ENCODE measurements around the gene STK32B.

The STK32B gene

DNA sequence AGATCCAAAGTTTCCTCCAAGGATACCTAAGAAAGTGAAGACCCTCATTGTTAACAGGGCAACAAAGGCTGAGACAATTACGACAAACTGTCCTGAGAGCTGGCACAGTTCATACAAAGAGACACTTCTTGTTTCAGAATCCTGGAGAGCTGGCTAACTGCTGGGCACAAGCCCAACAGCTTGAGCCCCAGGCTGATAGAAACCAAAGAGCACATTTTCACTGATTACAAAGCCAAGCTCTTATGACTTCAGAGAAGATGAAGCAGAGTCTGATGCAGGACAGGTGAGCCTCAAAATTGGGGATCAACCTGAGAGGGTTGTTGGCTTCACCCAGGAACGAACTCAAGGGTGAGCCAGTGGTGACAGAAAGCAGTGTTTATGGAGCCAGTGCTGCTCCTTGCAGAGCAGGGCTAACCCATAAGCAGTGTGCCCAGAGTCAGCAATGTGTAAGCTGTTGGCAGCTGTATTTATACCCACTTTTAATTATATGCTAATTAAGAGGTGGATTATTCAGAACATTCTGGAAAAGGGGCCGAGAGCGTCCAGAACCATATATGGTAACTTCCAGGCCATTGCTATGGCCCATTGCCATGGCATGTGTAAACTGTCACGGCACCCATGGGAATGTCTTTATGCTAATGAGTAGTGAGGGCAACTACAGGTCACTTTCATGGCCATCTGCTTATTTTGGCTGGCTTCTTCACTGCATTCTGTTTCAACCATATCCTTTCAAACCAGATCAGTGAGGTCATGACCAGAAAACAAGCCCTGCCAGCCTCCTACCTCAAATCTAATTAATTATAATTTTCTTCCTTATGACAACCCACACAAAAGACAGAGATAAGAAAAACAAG is 473.4 kb downstream of the STK32B start:
- H3K27ac ChIP-seq (ENCODE audit: low read length) = no peak overlapping the region
- no peaks in the 10 kb centered on the region for H3K9me3 ChIP-seq (ENCODE audit: control insufficient read depth in 1 of 2, low read length in 2 of 2)
- H3K4me1 ChIP-seq (ENCODE audit: control insufficient read depth in 1 of 2, insufficient read depth in 2 of 2, low read length in 2 of 2) = peaks cover 0 to 8% of the 10 kb centered on the region in 2 donors
- H3K27me3 ChIP-seq (ENCODE audit: low read depth, low read length) = no peaks in the 10 kb centered on the region
- H3K4me3 ChIP-seq (ENCODE audit: low read depth in 1 of 2, low read length in 2 of 2) = no peak overlapping the region
- no peaks in the 10 kb centered on the region for H3K36me3 ChIP-seq (ENCODE audit: control insufficient read depth in 1 of 2, insufficient read depth in 2 of 2, low read length in 2 of 2)

DNA sequence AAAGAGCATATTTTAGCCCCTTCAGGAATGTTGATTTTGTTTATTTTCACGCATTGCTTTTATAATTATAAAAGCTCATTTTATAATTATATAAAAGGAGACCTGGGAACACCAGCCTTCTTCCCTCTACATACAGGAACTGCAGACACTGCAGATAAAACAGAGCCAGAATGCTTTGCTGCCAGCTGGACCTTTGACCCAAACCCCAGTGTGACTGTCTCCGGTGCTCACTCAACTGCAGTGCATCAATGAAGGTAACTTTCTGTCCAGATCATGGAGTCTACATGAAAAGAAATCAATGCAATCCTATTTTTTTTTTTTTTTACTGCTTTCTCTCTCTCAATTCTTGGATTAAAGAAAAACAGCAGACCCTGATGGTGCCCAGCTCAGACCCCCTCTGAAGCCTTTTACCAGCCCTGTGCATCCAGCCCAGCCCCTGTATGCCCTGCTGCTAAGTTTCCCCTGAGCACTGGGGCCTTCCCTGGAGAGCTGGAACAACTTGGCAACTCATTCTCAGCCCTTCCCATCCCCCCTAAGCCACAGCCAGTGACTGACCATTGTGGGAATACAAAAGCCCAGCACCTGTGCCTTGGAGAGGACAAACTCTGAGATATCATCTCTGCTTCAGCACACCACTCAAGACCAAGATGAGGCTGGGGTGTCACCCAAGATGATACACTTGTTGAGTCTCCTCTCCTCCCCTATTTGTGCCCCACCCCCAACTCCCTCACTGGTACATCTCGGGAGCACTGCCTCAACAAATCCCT is 475.0 kb downstream of the STK32B start:
- Histone ChIP-seq H3K9me3 (ENCODE audit: control insufficient read depth in 1 of 2, low read length in 2 of 2) (no peaks in the 10 kb centered on the region), H3K36me3 (ENCODE audit: control insufficient read depth in 1 of 2, insufficient read depth in 2 of 2, low read length in 2 of 2) (peaks cover 0 to 2% of the 10 kb centered on the region in 2 donors), H3K27me3 (ENCODE audit: low read depth, low read length) (no peaks in the 10 kb centered on the region), H3K27ac (ENCODE audit: low read length) (no peak overlapping the region), H3K4me3 (ENCODE audit: low read depth in 1 of 2, low read length in 2 of 2) (no peak overlapping the region), H3K4me1 (ENCODE audit: control insufficient read depth in 1 of 2, insufficient read depth in 2 of 2, low read length in 2 of 2) (peaks cover 0 to 8% of the 10 kb centered on the region in 2 donors)

DNA sequence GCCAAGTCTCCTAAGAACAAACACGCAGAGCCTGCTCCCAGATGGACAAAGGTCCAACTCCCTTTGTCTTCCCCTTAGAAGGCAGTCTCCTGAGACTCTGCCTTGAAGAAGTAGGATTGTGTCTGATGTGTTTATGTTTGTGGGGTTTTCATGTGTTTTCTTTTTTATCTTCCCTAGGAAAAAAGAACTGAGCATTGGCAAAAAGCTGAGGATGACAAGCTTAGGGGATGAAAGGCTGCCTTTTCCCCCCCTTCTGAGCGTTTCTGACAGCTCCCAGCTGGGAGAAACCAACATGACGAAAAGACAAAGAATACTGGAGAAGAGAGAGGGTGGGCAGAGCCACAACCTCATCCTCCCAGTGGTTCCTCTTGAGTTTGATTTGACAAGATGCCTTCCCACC is 475.9 kb downstream of the STK32B start:
- Histone ChIP-seq H3K4me3 (ENCODE audit: low read depth in 1 of 2, low read length in 2 of 2) (no peak overlapping the region), H3K27ac (ENCODE audit: low read length) (no peak overlapping the region), H3K9me3 (ENCODE audit: control insufficient read depth in 1 of 2, low read length in 2 of 2) (no peaks in the 10 kb centered on the region), H3K27me3 (ENCODE audit: low read depth, low read length) (no peaks in the 10 kb centered on the region), H3K36me3 (ENCODE audit: control insufficient read depth in 1 of 2, insufficient read depth in 2 of 2, low read length in 2 of 2) (peaks cover 0 to 5% of the 10 kb centered on the region in 2 donors), H3K4me1 (ENCODE audit: control insufficient read depth in 1 of 2, insufficient read depth in 2 of 2, low read length in 2 of 2) (peaks cover 0 to 8% of the 10 kb centered on the region in 2 donors)

DNA sequence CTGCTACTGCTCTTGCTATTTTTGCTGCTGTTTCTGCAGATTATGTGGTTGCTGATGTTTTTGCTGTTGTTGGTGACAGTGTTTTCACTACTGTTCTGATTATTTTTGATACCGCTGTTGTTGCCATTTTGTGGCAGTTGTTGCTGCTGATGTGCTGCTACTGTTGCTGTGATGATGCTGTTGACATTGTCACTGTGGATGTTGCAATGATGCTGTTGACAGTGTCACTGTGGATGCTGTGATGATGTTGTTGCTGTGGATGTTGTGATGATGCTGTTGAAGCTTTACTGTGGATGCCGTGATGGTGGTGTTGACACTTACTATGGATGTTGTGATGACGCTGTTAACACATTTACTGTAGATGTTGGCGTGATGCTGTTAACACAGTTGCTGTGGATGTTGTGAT is 476.8 kb downstream of the STK32B start:
- H3K4me3 ChIP-seq (ENCODE audit: low read depth in 1 of 2, low read length in 2 of 2) = no peak overlapping the region
- H3K27me3 ChIP-seq (ENCODE audit: low read depth, low read length) = no peaks in the 10 kb centered on the region
- H3K4me1 ChIP-seq (ENCODE audit: control insufficient read depth in 1 of 2, insufficient read depth in 2 of 2, low read length in 2 of 2) = peaks cover 0 to 8% of the 10 kb centered on the region in 2 donors
- no peak overlapping the region for H3K27ac ChIP-seq (ENCODE audit: low read length)
- H3K9me3 ChIP-seq (ENCODE audit: control insufficient read depth in 1 of 2, low read length in 2 of 2) = no peaks in the 10 kb centered on the region
- peaks cover 0 to 5% of the 10 kb centered on the region in 2 donors for H3K36me3 ChIP-seq (ENCODE audit: control insufficient read depth in 1 of 2, insufficient read depth in 2 of 2, low read length in 2 of 2)

DNA sequence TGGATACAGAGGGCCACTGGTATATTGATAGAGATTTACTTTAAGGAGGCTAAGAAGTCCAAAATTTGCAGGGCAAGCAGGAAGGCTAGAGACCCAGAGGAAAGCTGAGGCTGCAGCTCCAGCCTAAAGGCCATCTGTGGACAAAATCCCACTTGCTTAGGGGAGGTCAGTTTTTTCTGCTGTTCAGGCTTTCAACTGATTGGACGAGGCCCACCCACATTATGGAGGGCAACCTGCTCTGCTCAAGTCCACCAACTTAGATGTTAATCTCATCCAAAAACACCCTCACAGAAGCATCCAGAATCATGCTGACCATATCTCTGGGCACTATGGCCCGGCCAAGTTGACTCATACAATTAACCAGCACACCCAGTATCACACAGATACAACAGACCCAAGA is 480.8 kb downstream of the STK32B start:
- Histone ChIP-seq H3K36me3 (ENCODE audit: control insufficient read depth in 1 of 2, insufficient read depth in 2 of 2, low read length in 2 of 2) (peaks cover 0 to 11% of the 10 kb centered on the region in 2 donors), H3K4me1 (ENCODE audit: control insufficient read depth in 1 of 2, insufficient read depth in 2 of 2, low read length in 2 of 2) (no peaks in the 10 kb centered on the region), H3K27ac (ENCODE audit: low read length) (no peak overlapping the region), H3K9me3 (ENCODE audit: control insufficient read depth in 1 of 2, low read length in 2 of 2) (peaks cover 0 to 7% of the 10 kb centered on the region in 2 donors), H3K4me3 (ENCODE audit: low read depth in 1 of 2, low read length in 2 of 2) (no peak overlapping the region), H3K27me3 (ENCODE audit: low read depth, low read length) (no peaks in the 10 kb centered on the region)

DNA sequence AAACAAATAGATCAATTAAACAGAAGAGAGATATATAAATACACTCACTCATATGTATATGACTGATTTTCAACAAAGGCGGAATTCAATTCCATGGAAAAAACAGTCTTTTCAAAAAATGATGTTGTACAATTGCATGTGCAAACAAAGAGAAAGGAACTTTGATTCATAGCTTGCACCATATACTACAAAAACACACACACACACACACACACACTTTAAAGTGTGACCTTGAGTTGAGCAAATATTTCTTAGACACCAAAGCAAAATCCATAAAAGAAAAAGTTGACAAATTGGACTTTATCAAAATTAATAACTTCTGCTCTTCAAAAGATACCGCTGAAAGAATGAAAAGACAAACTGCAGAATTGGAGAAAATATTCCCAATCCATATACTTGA is 488.3 kb downstream of the STK32B start:
- Histone ChIP-seq H3K27me3 (ENCODE audit: low read depth, low read length) (no peaks in the 10 kb centered on the region), H3K36me3 (ENCODE audit: control insufficient read depth in 1 of 2, insufficient read depth in 2 of 2, low read length in 2 of 2) (peaks cover 0 to 6% of the 10 kb centered on the region in 2 donors), H3K9me3 (ENCODE audit: control insufficient read depth in 1 of 2, low read length in 2 of 2) (peaks cover 0 to 7% of the 10 kb centered on the region in 2 donors), H3K4me3 (ENCODE audit: low read depth in 1 of 2, low read length in 2 of 2) (no peak overlapping the region), H3K4me1 (ENCODE audit: control insufficient read depth in 1 of 2, insufficient read depth in 2 of 2, low read length in 2 of 2) (no peaks in the 10 kb centered on the region), H3K27ac (ENCODE audit: low read length) (no peak overlapping the region)

DNA sequence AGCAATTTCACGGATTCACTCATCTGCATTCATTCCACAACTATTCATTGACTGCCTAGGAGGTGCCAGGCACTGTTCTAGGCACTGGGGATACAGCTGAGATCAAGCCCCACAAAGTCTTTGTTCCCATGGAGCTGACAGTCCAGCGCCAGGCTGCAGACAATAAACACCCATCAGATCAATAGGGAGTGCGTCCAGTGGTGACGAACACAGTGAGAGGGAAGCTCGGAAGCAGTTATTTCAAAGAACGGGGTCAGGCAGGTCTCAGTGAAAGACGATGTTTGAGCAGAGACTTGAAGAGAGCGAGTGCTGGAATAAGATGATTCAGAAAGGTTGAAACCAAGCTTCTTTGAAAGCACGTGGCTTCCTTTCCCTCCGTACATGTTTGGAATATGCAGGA is 489.9 kb downstream of the STK32B start:
- H3K27me3 ChIP-seq (ENCODE audit: low read depth, low read length) = no peaks in the 10 kb centered on the region
- H3K4me3 ChIP-seq (ENCODE audit: low read depth in 1 of 2, low read length in 2 of 2) = no peak overlapping the region
- no peaks in the 10 kb centered on the region for H3K4me1 ChIP-seq (ENCODE audit: control insufficient read depth in 1 of 2, insufficient read depth in 2 of 2, low read length in 2 of 2)
- no peaks in the 10 kb centered on the region for H3K9me3 ChIP-seq (ENCODE audit: control insufficient read depth in 1 of 2, low read length in 2 of 2)
- H3K36me3 ChIP-seq (ENCODE audit: control insufficient read depth in 1 of 2, insufficient read depth in 2 of 2, low read length in 2 of 2) = no peaks in the 10 kb centered on the region
- no peak overlapping the region for H3K27ac ChIP-seq (ENCODE audit: low read length)

DNA sequence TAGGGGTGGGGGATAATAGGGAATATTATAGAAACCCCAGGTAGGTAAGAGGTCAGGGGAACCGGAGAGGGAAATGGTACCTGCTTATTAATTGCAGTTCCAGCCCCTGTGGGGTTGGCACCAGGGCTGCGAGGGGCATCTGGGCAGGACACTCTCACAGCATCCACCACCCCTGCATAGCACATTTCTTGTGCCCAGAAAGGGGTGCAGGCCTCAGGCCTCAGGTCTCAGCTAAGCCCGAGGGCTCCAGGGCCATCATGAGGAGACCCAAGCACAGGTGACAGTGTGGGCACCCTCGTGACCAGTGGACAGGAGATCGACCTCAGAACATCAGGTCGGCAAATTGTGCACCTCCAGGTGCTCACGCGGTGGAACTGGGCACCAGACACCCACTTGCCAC is 492.4 kb downstream of the STK32B start:
- H3K27ac ChIP-seq (ENCODE audit: low read length) = no peak overlapping the region
- no peak overlapping the region for H3K4me3 ChIP-seq (ENCODE audit: low read depth in 1 of 2, low read length in 2 of 2)
- H3K36me3 ChIP-seq (ENCODE audit: control insufficient read depth in 1 of 2, insufficient read depth in 2 of 2, low read length in 2 of 2) = peaks cover 0 to 13% of the 10 kb centered on the region in 2 donors
- H3K9me3 ChIP-seq (ENCODE audit: control insufficient read depth in 1 of 2, low read length in 2 of 2) = peaks cover 0 to 6% of the 10 kb centered on the region in 2 donors
- H3K4me1 ChIP-seq (ENCODE audit: control insufficient read depth in 1 of 2, insufficient read depth in 2 of 2, low read length in 2 of 2) = no peaks in the 10 kb centered on the region
- no peaks in the 10 kb centered on the region for H3K27me3 ChIP-seq (ENCODE audit: low read depth, low read length)

DNA sequence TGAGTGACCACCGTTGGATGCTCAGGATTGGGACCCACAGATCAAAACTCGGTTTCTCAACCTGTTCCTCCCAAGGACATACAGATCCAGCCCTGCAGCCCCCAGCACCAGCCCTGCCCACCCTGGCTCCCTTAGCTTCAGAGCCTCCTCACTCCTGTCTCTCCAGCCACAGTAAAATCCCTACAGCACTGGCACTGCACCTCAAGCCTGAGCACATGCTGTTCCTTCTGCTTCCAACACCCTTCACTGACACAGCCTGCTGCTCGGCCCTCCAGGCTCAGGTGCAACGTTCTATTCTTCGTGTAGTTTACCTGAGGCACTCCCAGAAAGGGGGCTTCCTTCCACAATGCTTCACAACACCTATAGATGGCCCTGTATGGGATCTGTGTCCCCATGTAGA is 493.5 kb downstream of the STK32B start:
- peaks cover 0 to 18% of the 10 kb centered on the region in 2 donors for H3K36me3 ChIP-seq (ENCODE audit: control insufficient read depth in 1 of 2, insufficient read depth in 2 of 2, low read length in 2 of 2)
- no peak overlapping the region for H3K4me3 ChIP-seq (ENCODE audit: low read depth in 1 of 2, low read length in 2 of 2)
- H3K27ac ChIP-seq (ENCODE audit: low read length) = no peak overlapping the region
- H3K27me3 ChIP-seq (ENCODE audit: low read depth, low read length) = no peaks in the 10 kb centered on the region
- H3K4me1 ChIP-seq (ENCODE audit: control insufficient read depth in 1 of 2, insufficient read depth in 2 of 2, low read length in 2 of 2) = no peaks in the 10 kb centered on the region
- peaks cover 0 to 6% of the 10 kb centered on the region in 2 donors for H3K9me3 ChIP-seq (ENCODE audit: control insufficient read depth in 1 of 2, low read length in 2 of 2)

DNA sequence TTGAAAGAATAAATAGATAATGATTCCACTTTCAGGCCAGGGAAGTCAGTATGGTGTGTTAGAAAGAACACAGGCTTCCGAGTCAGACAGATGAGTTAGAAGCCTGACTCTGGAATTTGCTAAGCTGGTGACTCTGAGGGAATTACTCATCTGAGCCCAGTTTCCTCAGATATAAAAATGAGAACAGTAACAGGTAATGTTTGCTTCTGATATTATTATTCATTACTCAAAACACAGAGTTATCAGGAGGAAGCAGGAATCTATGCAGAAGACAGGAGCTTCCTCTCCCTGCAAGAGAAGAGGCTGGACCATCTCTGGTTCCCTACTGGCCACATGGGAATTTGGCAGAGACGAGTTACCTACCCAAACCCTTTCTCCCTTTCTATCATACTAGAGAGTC is 494.0 kb downstream of the STK32B start:
- Histone ChIP-seq H3K4me3 (ENCODE audit: low read depth in 1 of 2, low read length in 2 of 2) (no peak overlapping the region), H3K9me3 (ENCODE audit: control insufficient read depth in 1 of 2, low read length in 2 of 2) (peaks cover 0 to 6% of the 10 kb centered on the region in 2 donors), H3K27me3 (ENCODE audit: low read depth, low read length) (no peaks in the 10 kb centered on the region), H3K36me3 (ENCODE audit: control insufficient read depth in 1 of 2, insufficient read depth in 2 of 2, low read length in 2 of 2) (peaks cover 0 to 18% of the 10 kb centered on the region in 2 donors), H3K4me1 (ENCODE audit: control insufficient read depth in 1 of 2, insufficient read depth in 2 of 2, low read length in 2 of 2) (no peaks in the 10 kb centered on the region), H3K27ac (ENCODE audit: low read length) (no peak overlapping the region)

DNA sequence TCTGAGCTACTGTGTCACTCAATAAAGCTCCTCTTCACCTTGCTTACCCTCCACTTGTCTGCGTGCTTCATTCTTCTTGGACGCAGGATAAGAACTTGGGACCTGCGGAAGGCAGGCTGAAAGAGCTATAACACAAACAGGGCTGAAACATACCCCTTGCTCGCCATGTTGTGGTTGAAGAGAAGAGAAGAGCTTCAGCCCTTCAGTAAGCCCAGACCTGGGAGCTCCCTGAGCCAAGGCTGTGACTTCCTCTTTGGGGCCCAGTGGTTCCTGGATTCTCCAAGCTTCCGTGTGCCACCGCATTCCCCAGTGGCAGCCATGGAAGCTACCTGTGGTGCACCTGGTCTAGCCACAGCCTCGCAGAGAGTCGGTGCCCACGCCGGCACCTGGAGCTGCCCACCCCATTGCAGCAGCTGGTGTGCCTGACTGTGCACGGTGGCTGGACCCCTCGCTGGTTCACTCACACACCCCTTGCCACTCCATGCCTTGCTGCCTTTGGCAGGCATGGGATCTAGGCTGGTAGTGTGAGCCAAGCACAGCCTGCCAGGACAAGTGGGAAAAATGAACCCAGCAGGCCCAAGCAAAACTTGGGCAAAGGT is 496.5 kb downstream of the STK32B start:
- H3K9me3 ChIP-seq (ENCODE audit: control insufficient read depth in 1 of 2, low read length in 2 of 2) = peaks cover 0 to 6% of the 10 kb centered on the region in 2 donors
- no peaks in the 10 kb centered on the region for H3K4me1 ChIP-seq (ENCODE audit: control insufficient read depth in 1 of 2, insufficient read depth in 2 of 2, low read length in 2 of 2)
- no peak overlapping the region for H3K4me3 ChIP-seq (ENCODE audit: low read depth in 1 of 2, low read length in 2 of 2)
- H3K27me3 ChIP-seq (ENCODE audit: low read depth, low read length) = no peaks in the 10 kb centered on the region
- peaks cover 0 to 22% of the 10 kb centered on the region in 2 donors for H3K36me3 ChIP-seq (ENCODE audit: control insufficient read depth in 1 of 2, insufficient read depth in 2 of 2, low read length in 2 of 2)
- H3K27ac ChIP-seq (ENCODE audit: low read length) = no peak overlapping the region
